Skeletal muscle satellite cell (primary cell): Measurements from ENCODE around the gene FMN1.
"Not testable (repeated sequence)": the region's sequence is repeated elsewhere in the genome, so short reads cannot be mapped to it uniquely, and the experiment has no call there.

Source experiments
- H3K27me3 ChIP-seq: 2 replicates; pipeline ENCODE4 v1.7.0; 2013; ENCODE audit warnings: low read length; ENCODE audit not compliant: control insufficient read depth, insufficient read depth
- H3K36me3 ChIP-seq: 2 replicates; pipeline ENCODE4 v1.7.0; 2013; ENCODE audit warnings: mild to moderate bottlenecking, control low read depth, low read length; ENCODE audit not compliant: insufficient read depth
- H3K4me1 ChIP-seq: 2 replicates; pipeline ENCODE4 v1.7.0; 2013; ENCODE audit warnings: low read length; ENCODE audit not compliant: control insufficient read depth, insufficient read depth
- H3K4me2 ChIP-seq: 2 replicates; pipeline ENCODE4 v1.7.0; 2013; ENCODE audit warnings: mild to moderate bottlenecking, low read length
- H3K4me3 ChIP-seq: 2 replicates; pipeline ENCODE4 v1.7.0; 2013; ENCODE audit warnings: low read length
- H3K9ac ChIP-seq: 2 replicates; pipeline ENCODE4 v1.7.0; 2013; ENCODE audit warnings: mild to moderate bottlenecking, low read depth, low read length, moderate library complexity
- H3K9me3 ChIP-seq: replicated peaks from 2 replicates; pipeline ENCODE4 v1.7.0; 2013; ENCODE audit warnings: mild to moderate bottlenecking, control low read depth, low read length

Gene FMN1

DNA sequence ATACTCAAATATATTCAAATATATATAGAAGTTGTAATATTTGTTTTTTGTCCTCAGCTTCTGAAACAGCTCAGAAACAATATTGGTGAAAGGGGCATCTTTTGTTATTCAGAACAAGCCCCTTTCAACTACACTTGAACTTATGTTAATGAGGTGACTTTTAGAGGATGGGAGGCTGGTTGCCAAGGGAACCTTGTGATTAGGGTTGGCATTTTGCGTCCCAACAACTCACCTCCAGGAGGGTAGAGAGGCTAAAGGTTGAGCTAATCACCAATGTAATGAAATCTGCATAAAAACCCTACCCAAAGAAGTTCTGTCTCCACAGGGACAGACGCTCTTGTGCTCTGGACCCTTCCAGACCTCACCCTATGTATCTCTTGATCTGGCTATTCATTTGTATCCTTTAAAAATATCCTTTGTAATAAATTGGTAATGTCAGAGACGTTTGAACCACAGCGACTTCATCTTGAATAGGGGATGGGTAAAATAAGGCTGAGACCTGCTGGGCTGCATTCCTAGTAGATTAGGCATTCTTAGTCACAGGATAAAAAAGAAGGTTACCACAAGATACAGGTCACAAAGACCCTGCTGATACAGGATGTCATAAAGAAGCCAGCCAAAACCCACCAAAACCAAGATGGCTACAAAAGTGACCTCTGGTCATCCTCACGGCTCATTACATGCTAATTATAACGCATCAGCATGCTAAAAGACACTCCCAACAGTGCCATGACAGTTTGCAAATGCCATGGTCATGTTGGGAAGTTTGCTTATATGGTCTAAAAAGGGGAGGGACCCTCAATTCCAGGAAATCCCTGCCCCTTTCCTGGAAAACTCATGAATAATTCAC is 111.1 kb downstream of the FMN1 start:
- H3K4me1 ChIP-seq, result peaks cover 20% of the 10 kb centered on the region
- no peaks in the 10 kb centered on the region for H3K36me3 ChIP-seq
- H3K27me3 ChIP-seq, result peaks cover 3% of the 10 kb centered on the region
- H3K9ac ChIP-seq, result no peak overlapping the region
- H3K4me3 ChIP-seq, result no peak overlapping the region
- no peak overlapping the region for H3K4me2 ChIP-seq
- no peaks in the 10 kb centered on the region for H3K9me3 ChIP-seq

DNA sequence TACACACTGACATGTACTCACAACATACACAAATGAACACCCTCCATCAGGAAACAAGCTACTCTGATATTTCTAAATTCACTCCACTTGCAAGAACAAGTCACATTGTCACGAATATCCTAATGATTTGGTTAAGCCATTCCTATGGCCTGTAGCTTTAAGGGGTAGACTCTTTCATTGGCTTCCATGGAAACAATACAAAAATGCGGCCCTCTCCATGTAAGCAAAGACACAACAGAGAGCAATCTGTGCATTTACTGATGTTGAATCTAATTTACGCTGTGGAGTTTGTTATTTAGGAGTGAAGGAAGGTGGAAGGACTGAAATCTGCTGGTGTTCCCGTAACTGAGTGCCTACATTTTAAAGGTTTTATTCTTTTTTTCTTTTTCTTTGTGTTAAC is 114.5 kb downstream of the FMN1 start:
- no peak overlapping the region for H3K9ac ChIP-seq
- H3K36me3 ChIP-seq, result no peaks in the 10 kb centered on the region
- H3K4me1 ChIP-seq, result peaks cover 13% of the 10 kb centered on the region
- H3K4me2 ChIP-seq, result no peak overlapping the region
- H3K4me3 ChIP-seq, result no peak overlapping the region
- peaks cover 3% of the 10 kb centered on the region for H3K27me3 ChIP-seq
- no peaks in the 10 kb centered on the region for H3K9me3 ChIP-seq

DNA sequence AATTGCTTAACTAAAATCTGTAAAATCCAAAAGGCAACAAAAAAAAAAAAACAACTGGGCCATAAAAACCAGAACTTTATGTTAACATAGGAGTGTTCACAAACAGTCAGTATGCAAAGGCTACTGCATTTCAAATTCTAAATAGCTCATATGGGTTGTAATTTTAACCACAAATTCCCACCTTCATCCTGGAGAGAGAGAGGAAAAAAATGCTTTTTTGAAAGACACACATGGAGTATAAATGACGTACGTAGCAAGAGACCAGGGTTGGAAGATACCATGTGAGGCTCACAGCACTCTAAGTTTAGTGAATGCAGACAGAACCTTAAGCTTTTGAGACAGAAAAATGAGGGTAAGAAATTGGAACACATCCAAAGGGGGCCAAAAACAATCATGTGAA is 115.9 kb downstream of the FMN1 start:
- Histone ChIP-seq H3K4me3 (no peak overlapping the region), H3K27me3 (peaks cover 3% of the 10 kb centered on the region), H3K9me3 (no peaks in the 10 kb centered on the region), H3K4me1 (peaks cover 4% of the 10 kb centered on the region), H3K36me3 (no peaks in the 10 kb centered on the region), H3K9ac (no peak overlapping the region), H3K4me2 (no peak overlapping the region)

DNA sequence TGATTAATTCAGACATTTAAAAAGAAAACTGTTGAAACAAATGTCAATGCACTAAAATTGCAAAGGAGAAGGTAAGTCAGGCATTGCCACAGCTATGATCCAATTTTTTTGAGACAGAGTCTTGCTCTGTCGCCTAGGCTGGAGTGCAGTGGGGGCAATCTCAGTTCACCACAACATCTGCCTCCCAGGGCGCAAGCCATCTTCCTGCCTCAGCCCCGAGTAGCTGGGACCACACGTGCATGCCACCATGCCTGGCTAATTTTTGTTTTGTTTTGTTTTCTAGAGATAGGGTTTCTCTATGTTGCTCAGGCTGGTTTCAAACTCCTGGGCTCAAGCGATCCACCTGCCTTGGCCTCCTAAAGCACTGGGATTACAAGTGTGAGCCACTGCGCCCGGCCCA is 117.6 kb downstream of the FMN1 start:
- H3K27me3 ChIP-seq, result peaks cover 3% of the 10 kb centered on the region
- no peaks in the 10 kb centered on the region for H3K36me3 ChIP-seq
- H3K4me2 ChIP-seq, result no peak overlapping the region
- H3K9ac ChIP-seq, result no peak overlapping the region
- H3K4me3 ChIP-seq, result no peak overlapping the region
- no peaks in the 10 kb centered on the region for H3K9me3 ChIP-seq
- no peaks in the 10 kb centered on the region for H3K4me1 ChIP-seq

DNA sequence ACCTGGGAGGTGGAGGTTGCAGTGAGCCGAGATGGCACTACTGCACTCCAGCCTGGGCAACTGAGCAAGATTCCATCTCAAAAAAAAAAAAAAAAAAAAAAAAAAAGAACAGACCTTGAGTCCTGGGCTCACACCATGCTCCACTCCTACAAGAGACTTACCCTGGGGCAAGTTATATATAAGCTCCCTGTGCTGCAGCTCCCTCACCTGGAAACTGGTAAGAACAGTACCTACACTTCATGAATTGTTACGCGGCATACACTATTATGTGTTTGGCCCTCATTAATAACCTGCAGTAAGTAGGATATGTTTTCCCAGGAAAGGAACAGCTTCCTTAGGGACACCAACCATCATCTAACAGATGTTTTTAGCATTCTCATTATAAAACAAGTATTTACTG is 119.6 kb downstream of the FMN1 start:
- no peak overlapping the region for H3K4me3 ChIP-seq

DNA sequence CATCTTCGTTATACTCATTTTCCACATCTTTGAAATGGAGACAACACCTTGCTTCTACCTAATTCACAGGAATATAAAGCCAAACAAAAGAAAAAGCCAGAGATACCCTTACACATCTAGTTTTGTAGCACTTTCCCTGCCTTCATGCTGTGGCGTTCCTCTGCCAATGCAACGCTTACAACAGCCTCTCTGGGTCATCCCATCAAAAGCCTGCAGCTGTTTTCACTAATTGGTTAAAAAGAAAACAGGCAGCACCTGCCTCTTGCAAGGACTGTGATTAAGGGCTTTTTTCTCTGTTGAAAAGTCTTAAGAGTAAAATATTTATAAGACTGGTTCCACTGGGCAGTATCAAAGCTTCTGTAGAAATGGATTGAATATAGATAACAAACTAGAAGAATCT is 120.3 kb downstream of the FMN1 start:
- Histone ChIP-seq H3K4me2 (no peak overlapping the region), H3K36me3 (no peaks in the 10 kb centered on the region), H3K4me3 (no peak overlapping the region), H3K9me3 (no peaks in the 10 kb centered on the region), H3K9ac (no peak overlapping the region), H3K4me1 (peaks cover 2% of the 10 kb centered on the region), H3K27me3 (peaks cover 3% of the 10 kb centered on the region)

More for the DNA sequence above, 119.6 kb downstream of the FMN1 start:
- Histone ChIP-seq H3K27me3 (peaks cover 3% of the 10 kb centered on the region), H3K9me3 (no peaks in the 10 kb centered on the region), H3K4me2 (no peak overlapping the region), H3K36me3 (no peaks in the 10 kb centered on the region), H3K9ac (no peak overlapping the region), H3K4me1 (no peaks in the 10 kb centered on the region)

DNA sequence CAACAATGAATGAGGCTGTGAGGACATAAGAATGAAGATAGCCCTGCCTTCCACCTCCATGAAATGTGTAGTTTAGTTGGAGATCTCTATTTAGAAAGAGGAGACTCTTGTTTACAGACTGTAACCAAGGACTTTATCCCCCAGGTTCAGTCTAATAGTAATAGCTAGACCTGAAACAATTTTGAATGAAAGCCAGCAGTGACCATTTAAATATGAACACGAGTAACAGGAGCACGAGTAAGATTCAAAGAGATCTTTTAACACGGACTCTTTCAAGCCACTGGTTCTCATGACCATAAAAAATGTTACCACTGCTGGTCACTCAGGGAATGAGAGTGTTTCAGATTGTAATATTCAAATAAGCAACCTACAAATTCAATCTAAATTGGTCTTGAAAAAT is 123.1 kb downstream of the FMN1 start:
- Histone ChIP-seq H3K4me1 (peaks cover 29% of the 10 kb centered on the region), H3K4me3 (no peak overlapping the region), H3K36me3 (no peaks in the 10 kb centered on the region), H3K27me3 (no peaks in the 10 kb centered on the region), H3K9ac (no peak overlapping the region), H3K4me2 (no peak overlapping the region), H3K9me3 (no peaks in the 10 kb centered on the region)

DNA sequence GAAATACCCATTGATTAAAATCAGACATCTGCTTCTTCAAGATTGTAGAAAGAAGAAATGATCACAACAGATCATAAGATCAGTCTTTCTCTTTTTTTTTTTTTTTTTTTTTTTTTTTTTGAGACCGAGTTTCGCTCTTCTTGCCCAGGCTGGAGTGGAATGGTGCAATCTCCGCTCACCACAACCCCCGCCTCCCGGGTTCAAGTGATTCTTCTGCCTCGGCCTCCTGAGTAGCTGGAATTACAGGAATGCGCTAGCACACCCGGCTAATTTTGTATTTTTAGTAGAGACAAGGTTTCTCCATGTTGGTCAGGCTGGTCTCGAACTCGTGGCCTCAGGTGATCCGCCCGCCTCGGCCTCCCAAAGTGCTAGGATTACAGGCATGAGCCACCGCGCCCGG is 124.6 kb downstream of the FMN1 start:
- not testable (repeated sequence) for H3K27me3 ChIP-seq, H3K4me2 ChIP-seq, H3K9ac ChIP-seq, H3K9me3 ChIP-seq, H3K36me3 ChIP-seq, H3K4me3 ChIP-seq
- peaks cover 34% of the 10 kb centered on the region for H3K4me1 ChIP-seq

DNA sequence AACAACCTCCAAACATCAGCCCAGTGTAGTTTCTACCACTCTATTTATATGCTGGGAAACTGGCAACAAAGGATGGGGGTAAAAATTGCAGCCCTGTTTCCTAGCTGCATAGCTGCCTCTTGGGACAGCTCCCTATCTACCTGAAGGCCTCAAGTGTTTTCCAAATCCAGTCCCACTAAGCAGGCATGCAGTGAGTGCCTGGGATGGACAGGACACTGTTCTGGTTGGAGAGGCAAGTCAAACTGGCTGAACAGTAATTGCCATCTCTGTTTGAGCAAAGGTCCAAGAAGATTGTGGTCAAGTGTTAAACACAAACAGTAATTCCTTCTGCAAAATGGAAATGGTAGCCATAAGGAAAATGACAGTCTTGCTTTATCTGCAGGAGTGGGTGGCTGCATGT is 125.4 kb downstream of the FMN1 start:
- Histone ChIP-seq H3K4me2 (peak overlapping the region; percentile 78), H3K27me3 (no peaks in the 10 kb centered on the region), H3K4me1 (peaks cover 41% of the 10 kb centered on the region), H3K4me3 (no peak overlapping the region), H3K36me3 (no peaks in the 10 kb centered on the region), H3K9ac (peak overlapping the region; percentile 12), H3K9me3 (no peaks in the 10 kb centered on the region)

DNA sequence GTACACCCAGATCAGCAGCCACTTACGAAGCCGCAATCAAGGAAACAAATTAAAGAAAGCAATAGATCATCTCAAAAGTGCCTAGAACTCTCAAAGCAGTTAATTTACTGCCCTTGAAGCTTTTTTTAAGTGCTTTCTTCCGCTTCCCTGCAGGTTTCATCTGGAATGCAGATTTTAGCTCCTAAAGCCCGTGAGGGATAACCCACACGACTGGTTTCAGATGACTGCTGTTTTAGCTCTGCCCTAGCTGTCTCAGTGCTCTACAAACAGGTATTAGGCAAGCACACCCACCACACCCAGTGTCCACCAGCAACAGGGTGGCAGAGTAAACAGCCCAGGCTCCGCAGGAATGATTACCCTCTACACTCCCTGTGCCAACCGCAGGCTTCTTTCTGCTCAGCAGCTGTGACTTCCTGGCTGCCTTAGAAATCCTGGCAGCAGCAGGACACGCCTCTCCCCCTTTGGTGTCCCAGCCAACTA is 126.0 kb downstream of the FMN1 start:
- no peaks in the 10 kb centered on the region for H3K27me3 ChIP-seq
- H3K36me3 ChIP-seq, result no peaks in the 10 kb centered on the region
- peaks cover 44% of the 10 kb centered on the region for H3K4me1 ChIP-seq
- peak overlapping the region; percentile 55 for H3K4me3 ChIP-seq
- no peaks in the 10 kb centered on the region for H3K9me3 ChIP-seq
- H3K9ac ChIP-seq, result peak overlapping the region; percentile 60
- H3K4me2 ChIP-seq, result peak overlapping the region; percentile 78

DNA sequence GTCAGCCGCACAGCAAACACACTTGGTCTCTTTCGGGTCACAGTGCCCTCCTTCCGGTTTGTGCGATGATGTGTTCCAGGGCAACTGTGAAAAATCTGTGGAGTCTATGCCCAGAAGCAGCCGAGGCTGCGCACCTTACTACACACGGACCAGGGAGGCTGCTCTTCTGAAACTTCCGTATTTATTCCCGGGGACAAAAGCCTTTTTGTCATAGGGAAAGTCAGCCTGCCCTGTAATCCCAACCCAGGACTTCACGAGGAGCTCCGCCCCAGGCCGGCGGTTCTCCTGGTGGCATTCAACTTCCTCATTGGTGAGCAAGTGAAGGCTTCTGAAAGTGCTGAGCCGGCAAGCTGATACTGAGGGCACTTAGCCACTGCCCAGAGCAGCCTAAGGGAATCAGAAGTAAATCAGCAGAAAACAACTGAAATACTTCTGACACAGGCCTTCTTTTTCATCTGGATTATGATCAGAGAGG is 126.5 kb downstream of the FMN1 start:
- Histone ChIP-seq H3K4me3 (peak overlapping the region; percentile 55), H3K27me3 (no peaks in the 10 kb centered on the region)

DNA sequence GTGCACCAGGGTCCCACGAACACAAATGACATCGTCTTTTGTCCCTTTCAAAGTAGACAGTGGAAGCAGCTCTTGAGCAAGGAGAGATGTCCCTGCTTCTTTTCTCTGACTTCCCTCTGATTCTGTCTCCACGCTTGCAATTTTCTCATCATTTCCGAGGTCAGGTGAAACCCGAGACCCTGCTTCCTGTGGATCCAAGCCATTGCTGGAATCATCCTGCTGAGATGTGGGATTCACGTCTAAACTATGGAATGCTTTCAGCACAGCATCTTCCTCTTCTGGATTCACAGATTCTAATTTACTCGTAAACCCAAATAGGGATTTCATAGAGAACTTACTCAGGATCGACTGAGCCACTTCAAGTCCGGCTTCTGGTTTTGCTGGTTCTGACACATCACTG is 127.1 kb downstream of the FMN1 start:
- no peaks in the 10 kb centered on the region for H3K27me3 ChIP-seq
- no peaks in the 10 kb centered on the region for H3K9me3 ChIP-seq
- H3K4me2 ChIP-seq, result peak overlapping the region; percentile 78
- H3K9ac ChIP-seq, result peak overlapping the region; percentile 60
- no peaks in the 10 kb centered on the region for H3K36me3 ChIP-seq
- peaks cover 44% of the 10 kb centered on the region for H3K4me1 ChIP-seq
- H3K4me3 ChIP-seq, result peak overlapping the region; percentile 55

More for the DNA sequence above, 126.5 kb downstream of the FMN1 start:
- Histone ChIP-seq H3K4me1 (peaks cover 44% of the 10 kb centered on the region), H3K9ac (peak overlapping the region; percentile 60), H3K4me2 (peak overlapping the region; percentile 78), H3K9me3 (no peaks in the 10 kb centered on the region), H3K36me3 (no peaks in the 10 kb centered on the region)
